SJSA1 (cell line): ENCODE measurements around the gene HRK. TPM values are rescaled to one million over a fixed set of nuclear protein-coding genes. Genes with fewer than 3 reads are reported as not detected.

Experiments
- DNase-seq, 2 experiments: peaks; one replicate each; pipeline ENCODE4 v3.0.0-alpha.2; 2015 to 2020; ENCODE audit warnings: low spot score in 2 of 2, low read depth in 1 of 2
- H3K27ac ChIP-seq: fragments of 250-450 bp; sonication (Bioruptor Pico); 2 replicates; pipeline ENCODE4 v1.5.1; 2020; ENCODE audit warnings: mild to moderate bottlenecking, moderate library complexity
- H3K27me3 ChIP-seq: fragments of 250-450 bp; sonication (Bioruptor Pico); replicated peaks from 2 replicates; pipeline ENCODE4 v1.5.1; 2020; ENCODE audit warnings: mild to moderate bottlenecking, moderate library complexity
- H3K36me3 ChIP-seq: fragments of 250-450 bp; sonication (Bioruptor Pico); 2 replicates; pipeline ENCODE4 v1.5.1; 2020; ENCODE audit warnings: mild to moderate bottlenecking
- H3K4me1 ChIP-seq: fragments of 250-450 bp; sonication (Bioruptor Pico); replicated peaks from 2 replicates; pipeline ENCODE4 v1.6.1; 2021; ENCODE audit warnings: mild to moderate bottlenecking
- H3K4me3 ChIP-seq: fragments of 250-450 bp; sonication (Bioruptor Pico); 2 replicates; pipeline ENCODE4 v1.5.1; 2020; ENCODE audit warnings: mild to moderate bottlenecking
- H3K9me3 ChIP-seq: fragments of 250-450 bp; sonication (Bioruptor Pico); replicated peaks from 2 replicates; pipeline ENCODE4 v1.5.1; 2020; ENCODE audit warnings: mild to moderate bottlenecking
- total RNA-seq: library from RNA; depleted of rRNA; stranded (reverse); fragments of >200 nt; shearing (Covaris generic); gene quantifications from 2 replicates; pipeline ENCODE4 v1.2.3, GENCODE V29; 2014; rRNA removed

The HRK gene
- total RNA-seq, 1 experiment from 2014 or later, result not detected

GRCh38 chr12:116813271-116814041 lies 67.8 kb downstream of the HRK start:
- H3K27ac ChIP-seq, result no peak overlapping the region
- H3K4me3 ChIP-seq, result no peak overlapping the region
- no peaks in the 10 kb centered on the region for H3K36me3 ChIP-seq
- peaks cover 2% of the 10 kb centered on the region for H3K4me1 ChIP-seq
- H3K9me3 ChIP-seq, result no peaks in the 10 kb centered on the region
- no peaks in the 10 kb centered on the region for H3K27me3 ChIP-seq
- DNase-seq, result no peak

GRCh38 chr12:116812238-116812637 lies 69.0 kb downstream of the HRK start:
- Histone ChIP-seq H3K27ac (no peak overlapping the region), H3K4me3 (no peak overlapping the region), H3K4me1 (no peaks in the 10 kb centered on the region), H3K9me3 (no peaks in the 10 kb centered on the region), H3K27me3 (no peaks in the 10 kb centered on the region), H3K36me3 (no peaks in the 10 kb centered on the region)
- DNase-seq, result no peak

GRCh38 chr12:116808113-116809105 lies 72.8 kb downstream of the HRK start:
- DNase-seq, result no peak
- no peaks in the 10 kb centered on the region for H3K36me3 ChIP-seq

GRCh38 chr12:116807546-116807945 lies 73.7 kb downstream of the HRK start:
- H3K4me3 ChIP-seq, result no peak overlapping the region
- no peaks in the 10 kb centered on the region for H3K36me3 ChIP-seq
- H3K27me3 ChIP-seq, result no peaks in the 10 kb centered on the region
- no peaks in the 10 kb centered on the region for H3K4me1 ChIP-seq
- DNase-seq, result no peak
- no peak overlapping the region for H3K27ac ChIP-seq
- no peaks in the 10 kb centered on the region for H3K9me3 ChIP-seq

More at GRCh38 chr12:116808113-116809105, 72.8 kb downstream of the HRK start:
- H3K9me3 ChIP-seq, result no peaks in the 10 kb centered on the region
- no peak overlapping the region for H3K4me3 ChIP-seq
- H3K27me3 ChIP-seq, result no peaks in the 10 kb centered on the region
- no peaks in the 10 kb centered on the region for H3K4me1 ChIP-seq
- H3K27ac ChIP-seq, result no peak overlapping the region

GRCh38 chr12:116806845-116807440 lies 74.3 kb downstream of the HRK start:
- DNase-seq, result no peak
- H3K4me3 ChIP-seq, result no peak overlapping the region
- no peaks in the 10 kb centered on the region for H3K36me3 ChIP-seq
- no peaks in the 10 kb centered on the region for H3K4me1 ChIP-seq
- H3K9me3 ChIP-seq, result no peaks in the 10 kb centered on the region
- H3K27me3 ChIP-seq, result no peaks in the 10 kb centered on the region
- no peak overlapping the region for H3K27ac ChIP-seq

Other genes starting within 250 kb of the HRK start
- gene SPRING1, start 143.4 kb downstream of the HRK start, total RNA-seq, result 21.1 and 25.4 TPM in 2 replicates
- 0.47 and 0.63 TPM in 2 replicates for gene RNFT2, start 143.1 kb downstream of the HRK start, total RNA-seq
- gene FBXW8, start 29.5 kb upstream of the HRK start, total RNA-seq, result 9.9 and 10.3 TPM in 2 replicates
- gene TESC, start 218.0 kb upstream of the HRK start, total RNA-seq, result not detected in 2 replicates